GM19468 (cell line): ENCODE results near the gene TNNT2.

Source experiments
- ATAC-seq: cut with Tn5 transposase; IDR thresholded peaks from one replicate; pipeline ENCODE4 v1.9.1; 2021; ENCODE audit warnings: mild to moderate bottlenecking, moderate library complexity, moderate number of reproducible peaks; ENCODE audit not compliant: unreplicated experiment; ENCODE audit errors: extremely low read depth

The TNNT2 gene

GRCh38 chr1:201377611-201378092, at the start of gene TNNT2:
TSS of gene TNNT2 (minus strand) at chr1:201377680. CDS start at chr1:201373254, 4,426 bp downstream.
- ATAC-seq: no peak

GRCh38 chr1:201426479-201427310, 49.2 kb upstream of the TNNT2 start:
- ATAC-seq: no peak

- ATAC-seq: no peak
These were observed 46.7 kb upstream of the TNNT2 start for GRCh38 chr1:201424146-201424545.

GRCh38 chr1:201423655-201424054, 46.2 kb upstream of the TNNT2 start:
- ATAC-seq: no peak

- ATAC-seq: no peak
These were observed 45.1 kb upstream of the TNNT2 start for GRCh38 chr1:201422436-201423030.

- ATAC-seq: no peak
These were observed 44.5 kb upstream of the TNNT2 start for GRCh38 chr1:201422026-201422425.

GRCh38 chr1:201421041-201421440, 43.6 kb upstream of the TNNT2 start:
- no peak for ATAC-seq

- ATAC-seq: no peak
These were observed 43.1 kb upstream of the TNNT2 start for GRCh38 chr1:201420608-201421002.

GRCh38 chr1:201419746-201420607, 42.5 kb upstream of the TNNT2 start:
- ATAC-seq: no peak

- no peak for ATAC-seq
These were observed 41.8 kb upstream of the TNNT2 start for GRCh38 chr1:201419256-201419655.

GRCh38 chr1:201418461-201418860, 41.0 kb upstream of the TNNT2 start:
- ATAC-seq: no peak

GRCh38 chr1:201414051-201414738, 36.7 kb upstream of the TNNT2 start:
- no peak for ATAC-seq

GRCh38 chr1:201411292-201411691, 33.8 kb upstream of the TNNT2 start:
- ATAC-seq: no peak

- no peak for ATAC-seq
These were observed 32.0 kb upstream of the TNNT2 start for GRCh38 chr1:201409440-201409839.

- no peak for ATAC-seq
These were observed 31.3 kb upstream of the TNNT2 start for GRCh38 chr1:201408834-201409200.

- ATAC-seq: no peak
These were observed 30.8 kb upstream of the TNNT2 start for GRCh38 chr1:201408176-201408833.

GRCh38 chr1:201406831-201407406, 29.4 kb upstream of the TNNT2 start:
- no peak for ATAC-seq

- ATAC-seq: peak; percentile 20
These were observed 28.0 kb upstream of the TNNT2 start for GRCh38 chr1:201405484-201405831.

GRCh38 chr1:201404722-201405483, 27.4 kb upstream of the TNNT2 start:
- no peak for ATAC-seq
